ENCODE data around the gene FAM53A.

DNA sequence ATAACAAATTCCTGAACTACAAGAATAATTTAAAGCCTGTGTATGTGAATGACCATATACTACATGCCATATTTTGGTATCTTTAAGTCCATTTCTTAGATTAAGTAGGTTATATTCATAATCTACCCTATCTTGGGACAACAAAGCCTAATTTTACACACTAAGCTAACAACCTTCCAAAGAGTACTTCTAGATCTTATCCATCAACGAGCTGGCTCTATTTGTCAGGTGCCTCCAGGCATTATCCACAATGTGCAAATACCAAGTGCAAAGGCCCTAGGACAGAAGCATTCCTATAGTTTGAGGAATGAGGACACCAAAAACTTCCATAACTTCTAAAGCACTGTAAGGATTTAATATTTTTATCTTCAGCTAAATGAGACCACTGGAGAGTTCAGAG lies 24.5 kb upstream of the FAM53A start:
- TF ChIP-seq, protein P1, sequence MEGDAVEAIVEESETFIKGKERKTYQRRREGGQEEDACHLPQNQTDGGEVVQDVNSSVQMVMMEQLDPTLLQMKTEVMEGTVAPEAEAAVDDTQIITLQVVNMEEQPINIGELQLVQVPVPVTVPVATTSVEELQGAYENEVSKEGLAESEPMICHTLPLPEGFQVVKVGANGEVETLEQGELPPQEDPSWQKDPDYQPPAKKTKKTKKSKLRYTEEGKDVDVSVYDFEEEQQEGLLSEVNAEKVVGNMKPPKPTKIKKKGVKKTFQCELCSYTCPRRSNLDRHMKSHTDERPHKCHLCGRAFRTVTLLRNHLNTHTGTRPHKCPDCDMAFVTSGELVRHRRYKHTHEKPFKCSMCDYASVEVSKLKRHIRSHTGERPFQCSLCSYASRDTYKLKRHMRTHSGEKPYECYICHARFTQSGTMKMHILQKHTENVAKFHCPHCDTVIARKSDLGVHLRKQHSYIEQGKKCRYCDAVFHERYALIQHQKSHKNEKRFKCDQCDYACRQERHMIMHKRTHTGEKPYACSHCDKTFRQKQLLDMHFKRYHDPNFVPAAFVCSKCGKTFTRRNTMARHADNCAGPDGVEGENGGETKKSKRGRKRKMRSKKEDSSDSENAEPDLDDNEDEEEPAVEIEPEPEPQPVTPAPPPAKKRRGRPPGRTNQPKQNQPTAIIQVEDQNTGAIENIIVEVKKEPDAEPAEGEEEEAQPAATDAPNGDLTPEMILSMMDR (IDR thresholded peaks at IDR 0.05): no peak
- TF ChIP-seq POLR2AphosphoS5 (IDR thresholded peaks at IDR 0.05): no peak
- TF ChIP-seq EP300 (IDR thresholded peaks at IDR 0.05): no peak
